22Rv1 (cell line): ENCODE results near the gene SH2D3A.

Experiments used
- ZFX ChIP-seq: fragments of 450-650 bp; IDR thresholded peaks from 2 replicates; pipeline ENCODE4 v1.6.1; 2017; ENCODE audit warnings: antibody characterized with exemption, borderline replicate concordance
- TF ChIP-seq, protein P1 (sequence below): fragments of 450-650 bp; IDR thresholded peaks from 2 replicates; pipeline ENCODE4 v1.5.1; 2017; ENCODE audit warnings: mild to moderate bottlenecking

DNA sequence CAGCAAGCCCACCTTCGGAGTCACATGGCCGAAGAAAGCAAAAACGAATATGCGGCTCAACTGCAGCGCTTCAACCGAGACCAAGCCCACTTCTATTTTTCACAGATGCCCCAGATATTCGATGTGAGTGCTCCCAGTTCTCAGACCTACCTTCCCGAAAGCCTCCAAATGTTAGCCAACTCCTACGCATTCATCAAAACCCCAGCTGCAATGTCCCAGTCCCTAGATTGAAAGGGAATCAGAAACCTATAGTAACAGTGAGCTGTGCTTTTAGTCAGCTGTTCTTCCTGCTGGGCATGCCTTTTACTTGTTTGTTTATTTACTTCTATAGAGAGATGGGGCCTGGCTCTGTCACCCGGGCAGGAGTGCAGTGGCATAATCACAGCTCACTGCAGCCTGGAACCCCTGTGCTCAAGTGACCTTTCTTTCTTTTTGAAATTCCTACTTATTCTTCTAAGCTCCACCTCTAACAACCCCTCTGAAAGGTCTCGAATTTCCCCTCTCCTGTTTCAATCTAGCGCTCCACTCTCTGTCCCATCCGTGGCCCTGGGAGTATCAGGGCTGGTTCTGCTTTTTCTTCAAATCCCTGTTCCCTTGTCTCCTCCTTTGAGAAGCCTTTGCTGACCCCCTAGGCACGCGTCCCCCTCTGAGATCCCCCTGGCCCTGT is 23.4 kb downstream of the SH2D3A start:
- TF ChIP-seq, protein P1, sequence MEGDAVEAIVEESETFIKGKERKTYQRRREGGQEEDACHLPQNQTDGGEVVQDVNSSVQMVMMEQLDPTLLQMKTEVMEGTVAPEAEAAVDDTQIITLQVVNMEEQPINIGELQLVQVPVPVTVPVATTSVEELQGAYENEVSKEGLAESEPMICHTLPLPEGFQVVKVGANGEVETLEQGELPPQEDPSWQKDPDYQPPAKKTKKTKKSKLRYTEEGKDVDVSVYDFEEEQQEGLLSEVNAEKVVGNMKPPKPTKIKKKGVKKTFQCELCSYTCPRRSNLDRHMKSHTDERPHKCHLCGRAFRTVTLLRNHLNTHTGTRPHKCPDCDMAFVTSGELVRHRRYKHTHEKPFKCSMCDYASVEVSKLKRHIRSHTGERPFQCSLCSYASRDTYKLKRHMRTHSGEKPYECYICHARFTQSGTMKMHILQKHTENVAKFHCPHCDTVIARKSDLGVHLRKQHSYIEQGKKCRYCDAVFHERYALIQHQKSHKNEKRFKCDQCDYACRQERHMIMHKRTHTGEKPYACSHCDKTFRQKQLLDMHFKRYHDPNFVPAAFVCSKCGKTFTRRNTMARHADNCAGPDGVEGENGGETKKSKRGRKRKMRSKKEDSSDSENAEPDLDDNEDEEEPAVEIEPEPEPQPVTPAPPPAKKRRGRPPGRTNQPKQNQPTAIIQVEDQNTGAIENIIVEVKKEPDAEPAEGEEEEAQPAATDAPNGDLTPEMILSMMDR, result no peak
- TF ChIP-seq ZFX, result no peak
